HG03103 (cell line): ENCODE measurements around the gene SLC6A9.

Experiments used
- ATAC-seq: cut with Tn5 transposase; IDR thresholded peaks from one replicate; pipeline ENCODE4 v1.9.1; 2021; ENCODE audit warnings: low read depth; ENCODE audit not compliant: unreplicated experiment

Gene SLC6A9

GRCh38 chr1:44031252-44032169, at the start of gene SLC6A9:
TSS of gene SLC6A9 (minus strand) at chr1:44031462. CDS start at chr1:44024277, 7,185 bp downstream.
- no peak for ATAC-seq

- no peak for ATAC-seq
These were observed 48.3 kb upstream of the SLC6A9 start for GRCh38 chr1:44079566-44079965.

GRCh38 chr1:44078104-44078503, 46.8 kb upstream of the SLC6A9 start:
- ATAC-seq, result no peak

DNA sequence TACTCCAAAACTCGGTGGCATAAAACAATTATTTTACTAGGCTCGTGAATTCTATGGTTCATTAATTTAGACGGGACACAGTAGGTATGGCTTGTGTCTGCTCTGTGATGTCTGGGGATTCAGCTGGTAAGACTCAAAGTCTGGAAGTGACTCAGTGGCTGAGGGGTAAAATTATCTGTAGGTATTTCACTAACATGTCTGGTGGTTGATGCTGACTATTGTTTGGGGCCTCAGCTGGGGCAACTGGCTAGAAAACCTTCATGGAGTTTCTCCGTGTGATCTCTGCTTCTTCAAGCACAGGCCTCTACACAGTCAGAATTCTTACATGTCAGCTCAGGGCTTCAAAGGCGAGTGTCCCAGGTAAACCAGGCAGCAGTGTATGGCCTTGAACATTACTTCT, 46.2 kb upstream of the SLC6A9 start:
- ATAC-seq, result no peak

GRCh38 chr1:44076066-44076465, 44.8 kb upstream of the SLC6A9 start:
- no peak for ATAC-seq

GRCh38 chr1:44074415-44074814, 43.2 kb upstream of the SLC6A9 start:
- ATAC-seq, result no peak

GRCh38 chr1:44073528-44073927, 42.3 kb upstream of the SLC6A9 start:
- ATAC-seq, result no peak

DNA sequence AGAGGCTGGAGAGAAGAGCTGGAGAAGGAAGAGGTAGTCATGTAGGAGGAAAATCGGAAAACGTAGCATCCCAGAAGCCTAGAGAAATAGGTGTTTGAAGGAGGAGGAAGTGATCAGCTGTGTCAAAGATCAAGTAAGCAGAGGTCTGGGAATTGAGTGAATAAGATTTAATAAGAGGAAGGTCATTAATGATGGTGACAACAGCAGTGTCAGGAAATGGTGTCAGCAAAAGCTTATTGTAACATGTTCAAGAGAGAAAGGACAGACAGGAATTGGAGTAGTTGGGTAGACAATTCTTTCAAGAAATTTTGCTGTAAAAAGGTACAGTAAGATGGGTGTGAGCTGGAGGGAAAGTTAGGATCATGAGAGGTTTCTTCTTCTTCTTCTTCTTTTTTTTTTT, 41.6 kb upstream of the SLC6A9 start:
- ATAC-seq, result no peak

DNA sequence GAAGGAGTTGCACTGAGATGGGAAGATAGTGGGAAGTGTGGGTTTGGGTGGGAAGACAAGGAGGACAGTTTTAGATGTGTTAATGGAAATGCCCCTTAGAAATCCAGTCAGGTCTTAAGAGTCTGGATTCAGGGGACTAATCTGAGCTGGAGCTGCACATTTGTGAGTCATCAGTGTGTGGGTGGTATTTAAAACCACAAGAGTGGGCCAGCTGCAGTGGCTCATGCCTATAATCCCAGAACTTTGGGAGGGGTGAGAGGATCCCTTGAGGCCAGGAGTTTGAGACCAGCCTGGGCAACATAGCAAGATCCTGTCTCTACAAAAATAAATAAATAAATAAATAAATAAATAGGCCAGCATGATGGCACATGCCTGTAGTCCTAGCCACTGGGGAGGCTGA, 40.9 kb upstream of the SLC6A9 start:
- no peak for ATAC-seq

- no peak for ATAC-seq
These were observed 40.2 kb upstream of the SLC6A9 start for GRCh38 chr1:44071461-44071860.

DNA sequence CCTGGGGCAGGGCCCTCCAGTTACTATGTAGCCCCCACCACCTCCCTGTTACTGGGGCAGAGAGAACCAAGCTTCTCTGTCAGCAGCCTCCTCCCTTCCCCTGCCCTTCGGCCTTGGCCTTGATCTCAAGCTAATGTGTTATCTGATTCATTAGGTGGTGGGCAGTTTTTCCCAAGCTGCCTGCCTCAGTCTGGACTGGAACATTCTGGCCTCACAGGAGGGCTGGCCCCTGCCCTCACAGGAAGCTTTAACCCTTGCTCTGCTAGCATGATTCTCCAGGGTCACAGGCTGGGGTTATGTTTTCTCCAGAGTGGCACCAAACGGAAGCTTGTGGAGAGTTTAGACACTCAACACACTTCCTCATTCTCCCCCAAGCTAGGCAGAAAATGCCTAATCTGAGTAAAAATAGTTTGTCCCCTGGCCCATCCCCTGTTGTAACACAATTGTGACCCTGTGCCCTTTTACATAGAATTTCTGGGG, 37.2 kb upstream of the SLC6A9 start:
- ATAC-seq, result no peak

DNA sequence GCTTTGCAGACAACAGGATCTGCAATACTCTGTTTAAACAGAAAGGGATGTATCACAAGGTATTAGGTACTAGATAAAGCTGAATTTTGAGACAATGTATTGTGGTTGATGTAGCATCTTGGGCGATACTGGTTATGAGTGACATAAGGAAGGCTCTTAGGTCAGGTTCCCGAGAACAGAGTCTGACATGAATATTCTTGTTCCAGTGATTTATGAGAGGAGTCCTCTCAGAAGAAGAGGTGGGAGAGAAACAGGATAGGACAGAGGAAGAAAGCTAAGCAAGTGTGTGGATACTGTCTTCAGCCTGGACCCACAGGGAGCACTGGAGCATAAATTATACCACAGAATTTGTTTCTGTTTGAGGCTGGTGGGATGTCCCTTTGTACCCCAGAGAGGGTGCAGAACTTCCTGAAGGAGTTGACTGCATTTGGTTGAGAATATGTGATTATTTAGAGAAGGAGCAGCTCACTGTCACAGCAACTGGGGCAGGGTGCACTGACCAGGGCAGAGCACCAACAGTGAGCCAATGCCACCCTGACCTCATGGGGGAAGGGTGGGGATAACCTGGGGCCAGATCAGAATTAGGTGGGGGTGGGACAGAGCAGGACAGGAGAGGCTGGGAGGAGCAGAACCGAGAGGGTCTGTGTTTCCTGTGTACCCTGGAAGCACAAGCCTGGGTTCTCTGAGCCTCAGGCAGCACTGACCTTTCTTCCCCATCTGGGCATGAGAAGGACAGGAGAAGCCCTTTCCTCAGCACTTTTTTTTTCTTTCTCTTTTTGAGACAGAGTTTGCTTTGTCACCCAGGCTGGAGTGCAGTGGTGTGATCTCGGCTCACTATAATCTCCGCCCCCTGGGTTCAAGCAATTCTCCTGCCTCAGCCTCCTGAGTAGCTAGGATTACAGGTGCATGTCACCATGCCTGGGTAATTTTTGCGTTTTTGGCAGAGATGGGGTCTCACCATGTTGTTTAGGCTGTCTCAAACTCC, 36.3 kb upstream of the SLC6A9 start:
- no peak for ATAC-seq

DNA sequence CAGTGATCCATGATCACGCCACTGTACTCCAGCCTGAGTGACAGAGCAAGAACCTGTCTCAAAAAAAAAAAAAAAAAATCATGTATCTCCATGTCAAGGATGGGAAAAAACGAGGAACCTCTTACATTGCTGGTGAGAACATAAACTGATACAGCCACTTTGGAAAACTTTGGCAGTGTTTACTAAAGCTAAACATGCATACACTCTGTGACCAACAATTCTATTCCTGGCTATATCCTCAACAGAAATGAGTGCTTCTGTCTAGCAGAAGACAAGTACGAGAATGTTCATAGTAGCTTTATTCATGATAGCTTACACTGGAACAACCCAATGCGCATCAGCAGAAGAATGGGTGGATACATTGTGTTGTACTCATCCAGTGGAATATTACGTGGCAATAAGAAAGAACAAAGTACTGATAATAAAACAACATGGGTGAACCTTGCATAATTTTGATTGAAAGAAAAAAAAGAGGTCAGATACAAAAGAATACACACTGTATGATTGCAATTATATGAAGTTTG, 31.5 kb upstream of the SLC6A9 start:
- no peak for ATAC-seq

DNA sequence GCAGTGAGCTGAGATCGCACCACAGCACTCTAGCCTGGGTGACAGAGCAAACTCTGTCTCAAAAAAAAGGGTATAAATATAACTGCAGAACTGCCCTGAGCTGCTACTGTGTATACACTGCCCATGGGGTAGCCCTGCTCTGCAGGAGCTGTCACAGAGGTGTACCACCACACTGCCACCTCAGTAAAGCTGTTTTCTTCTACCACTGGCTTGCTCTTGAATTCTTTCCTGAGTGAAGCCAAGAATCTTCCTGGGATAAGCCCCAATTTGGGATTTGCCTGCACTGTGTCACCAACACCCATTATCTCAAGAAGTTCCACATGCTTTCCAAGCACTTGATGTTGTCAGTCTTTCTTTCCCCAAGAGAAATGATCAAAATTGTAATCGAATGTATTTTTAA, 30.6 kb upstream of the SLC6A9 start:
- no peak for ATAC-seq

DNA sequence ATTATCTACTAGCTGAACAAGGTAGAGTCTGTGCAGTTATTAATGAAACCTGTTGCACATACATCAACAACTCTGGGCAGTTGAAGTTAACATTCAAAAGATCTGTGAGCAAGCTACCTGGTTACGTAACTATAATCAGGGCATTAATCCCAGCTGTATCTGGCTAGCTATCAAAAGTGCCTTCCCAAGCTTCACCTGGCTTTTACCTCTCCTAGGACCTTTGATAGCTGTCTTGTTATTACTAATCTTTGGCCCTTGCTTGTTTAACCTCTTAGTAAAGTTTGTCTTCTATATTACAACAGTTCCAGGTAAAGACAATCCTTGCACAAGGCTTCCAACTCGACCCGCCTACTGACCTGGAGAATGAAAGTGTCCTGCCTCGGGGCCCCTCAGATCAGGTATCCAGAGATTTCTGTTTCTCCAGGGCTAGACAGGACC, 29.6 kb upstream of the SLC6A9 start:
- ATAC-seq, result no peak

DNA sequence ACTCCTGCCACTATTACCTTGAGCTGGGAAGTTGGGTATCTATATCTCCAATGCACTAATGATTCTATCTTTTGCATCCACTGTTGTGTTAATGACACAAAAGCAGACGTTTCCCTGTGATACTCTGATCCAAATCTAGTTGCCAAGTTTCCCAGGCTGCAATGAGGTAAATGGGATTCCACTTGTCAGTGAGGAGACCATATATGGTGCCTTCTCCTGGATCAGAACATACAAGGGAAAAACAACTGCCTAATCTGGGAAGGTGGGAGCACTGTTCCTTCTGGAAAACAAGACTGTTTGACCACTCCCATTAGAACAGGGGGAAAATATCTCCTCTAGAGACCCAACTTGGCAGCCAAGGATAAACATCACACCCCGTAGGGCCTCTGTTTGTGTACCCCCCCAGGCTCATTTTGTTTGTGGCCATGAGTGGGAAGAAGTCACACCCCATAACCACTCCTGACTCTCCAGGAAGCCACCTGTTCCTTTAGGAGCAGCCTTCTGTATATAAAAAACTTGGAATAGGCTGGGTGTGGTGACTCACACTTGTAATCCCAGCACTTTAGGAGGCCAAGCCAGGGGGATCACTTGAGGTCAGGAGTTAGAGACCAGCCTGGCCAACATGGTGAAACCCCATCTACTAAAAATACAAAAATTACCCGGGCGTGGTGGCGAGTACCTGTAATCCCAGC, 28.5 kb upstream of the SLC6A9 start:
- ATAC-seq, result no peak

GRCh38 chr1:44059212-44059611, 27.9 kb upstream of the SLC6A9 start:
- ATAC-seq, result no peak

GRCh38 chr1:44057293-44057692, 26.0 kb upstream of the SLC6A9 start:
- ATAC-seq, result no peak

- no peak for ATAC-seq
These were observed 22.1 kb upstream of the SLC6A9 start for GRCh38 chr1:44053394-44053793.

GRCh38 chr1:44050261-44050660, 19.0 kb upstream of the SLC6A9 start:
- ATAC-seq, result no peak
